ENCODE measurements around the gene TRPC4AP.

Gene TRPC4AP

GRCh38 chr20:34970846-34971560 lies 121.6 kb downstream of the TRPC4AP start:
- H3K9me3 Mint-ChIP-seq = no peaks in the 10 kb centered on the region
- H3K4me3 Mint-ChIP-seq = no peak overlapping the region
- no peak for DNase-seq
- H3K4me1 Mint-ChIP-seq = no peaks in the 10 kb centered on the region
- H3K27me3 Mint-ChIP-seq = no peaks in the 10 kb centered on the region
- ATAC-seq = no peak
- H3K27ac Mint-ChIP-seq = no peak overlapping the region

GRCh38 chr20:34970193-34970840 lies 122.3 kb downstream of the TRPC4AP start:
- ATAC-seq (no peak), DNase-seq (no peak)
- Mint-ChIP-seq H3K27me3 (no peaks in the 10 kb centered on the region), H3K27ac (no peak overlapping the region), H3K9me3 (no peaks in the 10 kb centered on the region), H3K4me3 (no peak overlapping the region), H3K4me1 (no peaks in the 10 kb centered on the region)

GRCh38 chr20:34968042-34968775 lies 124.4 kb downstream of the TRPC4AP start:
- Mint-ChIP-seq H3K27me3 (no peaks in the 10 kb centered on the region), H3K27ac (peak overlapping the region; percentile 61 to 83), H3K9me3 (no peaks in the 10 kb centered on the region), H3K4me3 (no peak overlapping the region), H3K4me1 (no peaks in the 10 kb centered on the region)
- ATAC-seq (no peak), DNase-seq (no peak)

- H3K4me1 Mint-ChIP-seq = no peaks in the 10 kb centered on the region
- H3K9me3 Mint-ChIP-seq = no peaks in the 10 kb centered on the region
- no peaks in the 10 kb centered on the region for H3K27me3 Mint-ChIP-seq
- no peak overlapping the region for H3K27ac Mint-ChIP-seq
- ATAC-seq = no peak
- H3K4me3 Mint-ChIP-seq = no peak overlapping the region
- DNase-seq = no peak
Observed at GRCh38 chr20:34967421-34967820, 125.2 kb downstream of the TRPC4AP start.

- ATAC-seq = no peak
- H3K27ac Mint-ChIP-seq = peak overlapping the region in 1 of 2 donors; percentile 52
- no peak overlapping the region for H3K4me3 Mint-ChIP-seq
- no peaks in the 10 kb centered on the region for H3K9me3 Mint-ChIP-seq
- peaks cover 7% of the 10 kb centered on the region for H3K4me1 Mint-ChIP-seq
- no peaks in the 10 kb centered on the region for H3K27me3 Mint-ChIP-seq
- no peak for DNase-seq
Observed at GRCh38 chr20:34965051-34965450, 127.6 kb downstream of the TRPC4AP start.

- H3K9me3 Mint-ChIP-seq = no peaks in the 10 kb centered on the region
- H3K27ac Mint-ChIP-seq = no peak overlapping the region
- DNase-seq = no peak
- H3K4me3 Mint-ChIP-seq = no peak overlapping the region
- no peak for ATAC-seq
- no peaks in the 10 kb centered on the region for H3K27me3 Mint-ChIP-seq
- H3K4me1 Mint-ChIP-seq = peaks cover 7% of the 10 kb centered on the region
Observed at GRCh38 chr20:34964486-34964885, 128.1 kb downstream of the TRPC4AP start.

- no peak for ATAC-seq
- H3K4me3 Mint-ChIP-seq = no peak overlapping the region
- DNase-seq = no peak
- no peaks in the 10 kb centered on the region for H3K9me3 Mint-ChIP-seq
- peak overlapping the region in 1 of 2 donors; percentile 20 for H3K27ac Mint-ChIP-seq
- H3K4me1 Mint-ChIP-seq = peaks cover 30% of the 10 kb centered on the region
- no peaks in the 10 kb centered on the region for H3K27me3 Mint-ChIP-seq
Observed at GRCh38 chr20:34956751-34957472, 135.7 kb downstream of the TRPC4AP start.

- DNase-seq = no peak
- H3K27me3 Mint-ChIP-seq = no peaks in the 10 kb centered on the region
- H3K4me1 Mint-ChIP-seq = peaks cover 30% of the 10 kb centered on the region
- H3K4me3 Mint-ChIP-seq = peak overlapping the region; percentile 89 to 90
- no peaks in the 10 kb centered on the region for H3K9me3 Mint-ChIP-seq
- no peak for ATAC-seq
- H3K27ac Mint-ChIP-seq = peak overlapping the region; percentile 94 to 98
Observed at GRCh38 chr20:34956041-34956458, 136.6 kb downstream of the TRPC4AP start.

- Mint-ChIP-seq H3K4me3 (peak within 1 kb of the TSS; percentile 89 to 90), H3K4me1 (peaks cover 24% of the 10 kb centered on the region), H3K27ac (peak within 1 kb of the TSS; percentile 94 to 98), H3K9me3 (no peaks in the 10 kb centered on the region), H3K27me3 (no peaks in the 10 kb centered on the region)
- ATAC-seq (peak; percentile 96), DNase-seq (peak; percentile 98)
Observed at GRCh38 chr20:34955231-34956040, 137.2 kb downstream of the TRPC4AP start, which contains the start of the genes GSS and MYH7B. Gene GSS (minus strand): TSS chr20:34955806. CDS start chr20:34951852, 3,954 bp downstream. Gene MYH7B (plus strand): TSS chr20:34955868. CDS start chr20:34978006, 22,138 bp downstream.

- ATAC-seq (no peak), DNase-seq (no peak)
- Mint-ChIP-seq H3K4me1 (peaks cover 23% of the 10 kb centered on the region), H3K27me3 (no peaks in the 10 kb centered on the region), H3K27ac (peak overlapping the region; percentile 94 to 98), H3K4me3 (peak overlapping the region; percentile 89 to 90), H3K9me3 (no peaks in the 10 kb centered on the region)
Observed at GRCh38 chr20:34954904-34955230, 137.7 kb downstream of the TRPC4AP start.

- no peaks in the 10 kb centered on the region for H3K9me3 Mint-ChIP-seq
Observed at GRCh38 chr20:34953960-34954359, 138.6 kb downstream of the TRPC4AP start.

GRCh38 chr20:34952671-34953070 lies 139.9 kb downstream of the TRPC4AP start:
- no peak for DNase-seq
- H3K27me3 Mint-ChIP-seq = no peaks in the 10 kb centered on the region
- no peaks in the 10 kb centered on the region for H3K9me3 Mint-ChIP-seq
- ATAC-seq = no peak
- H3K4me1 Mint-ChIP-seq = peaks cover 23% of the 10 kb centered on the region
- H3K27ac Mint-ChIP-seq = no peak overlapping the region
- H3K4me3 Mint-ChIP-seq = no peak overlapping the region

More at GRCh38 chr20:34953960-34954359, 138.6 kb downstream of the TRPC4AP start:
- ATAC-seq = no peak
- Mint-ChIP-seq H3K27me3 (no peaks in the 10 kb centered on the region), H3K4me3 (peak overlapping the region in 1 of 2 donors; percentile 8), H3K4me1 (peaks cover 23% of the 10 kb centered on the region), H3K27ac (no peak overlapping the region)
- no peak for DNase-seq
